ENCODE results near the gene ATP1B3.
A peak's percentile ranks its signal among the peaks of the same experiment; 100 is the strongest.
"Not testable (repeated sequence)": the region's sequence is repeated elsewhere in the genome, so short reads cannot be mapped to it uniquely, and the experiment has no call there.

The ATP1B3 gene

GRCh38 chr3:141876381-141876890 is at the start of gene ATP1B3:
TSS of gene ATP1B3 (plus strand) at chr3:141876643. CDS start at chr3:141876802, 159 bp downstream.
- peak; percentile 68 to 83 for DNase-seq (ENCODE audit: low read depth in 2 of 2)

- no peak for DNase-seq (ENCODE audit: low read depth in 2 of 2)
These were observed 48.0 kb upstream of the ATP1B3 start for GRCh38 chr3:141828487-141828886.

GRCh38 chr3:141828890-141829289 is 47.6 kb upstream of the ATP1B3 start:
- DNase-seq (ENCODE audit: low read depth in 2 of 2), result no peak

- DNase-seq (ENCODE audit: low read depth in 2 of 2), result no peak
These were observed 45.9 kb upstream of the ATP1B3 start for GRCh38 chr3:141830508-141830907.

- no peak for DNase-seq (ENCODE audit: low read depth in 2 of 2)
These were observed 42.2 kb upstream of the ATP1B3 start for GRCh38 chr3:141834292-141834691.

- no peak for DNase-seq (ENCODE audit: low read depth in 2 of 2)
These were observed 40.8 kb upstream of the ATP1B3 start for GRCh38 chr3:141835557-141836229.

GRCh38 chr3:141839389-141839788 is 37.1 kb upstream of the ATP1B3 start:
- no peak for DNase-seq (ENCODE audit: low read depth in 2 of 2)

- peak; percentile 1 to 2 for DNase-seq (ENCODE audit: low read depth in 2 of 2)
These were observed 35.5 kb upstream of the ATP1B3 start for GRCh38 chr3:141840737-141841544.

- no peak for DNase-seq (ENCODE audit: low read depth in 2 of 2)
These were observed 32.3 kb upstream of the ATP1B3 start for GRCh38 chr3:141844108-141844507.

- no peak for DNase-seq (ENCODE audit: low read depth in 2 of 2)
These were observed 31.6 kb upstream of the ATP1B3 start for GRCh38 chr3:141844812-141845211.

- no peak for DNase-seq (ENCODE audit: low read depth in 2 of 2)
These were observed 30.9 kb upstream of the ATP1B3 start for GRCh38 chr3:141845407-141846049.

GRCh38 chr3:141846050-141846433 is 30.4 kb upstream of the ATP1B3 start:
- no peak for DNase-seq (ENCODE audit: low read depth in 2 of 2)

GRCh38 chr3:141848159-141848748 is 28.2 kb upstream of the ATP1B3 start:
- not testable (repeated sequence) for DNase-seq (ENCODE audit: low read depth in 2 of 2)

GRCh38 chr3:141849056-141849815 is 27.2 kb upstream of the ATP1B3 start:
- DNase-seq (ENCODE audit: low read depth in 2 of 2), result no peak

GRCh38 chr3:141851411-141851810 is 25.0 kb upstream of the ATP1B3 start:
- DNase-seq (ENCODE audit: low read depth in 2 of 2), result no peak

GRCh38 chr3:141853081-141853601 is 23.3 kb upstream of the ATP1B3 start:
- no peak for DNase-seq (ENCODE audit: low read depth in 2 of 2)

GRCh38 chr3:141853629-141854168 is 22.7 kb upstream of the ATP1B3 start:
- no peak for DNase-seq (ENCODE audit: low read depth in 2 of 2)

- DNase-seq (ENCODE audit: low read depth in 2 of 2), result no peak
These were observed 21.8 kb upstream of the ATP1B3 start for GRCh38 chr3:141854599-141854998.

GRCh38 chr3:141858312-141858711 is 18.1 kb upstream of the ATP1B3 start:
- DNase-seq (ENCODE audit: low read depth in 2 of 2), result no peak

- no peak for DNase-seq (ENCODE audit: low read depth in 2 of 2)
These were observed 16.8 kb upstream of the ATP1B3 start for GRCh38 chr3:141859651-141860050.
